ENCODE data around the gene ZNF398. TPM values are rescaled to one million over a fixed set of nuclear protein-coding genes. Genes with fewer than 3 reads are reported as not detected.
A peak's percentile ranks its signal among the peaks of the same experiment; 100 is the strongest.

The ZNF398 gene
- total and polyA plus RNA-seq, 2 of the 13 experiments (the other 11 are each of a cell fraction or from before 2014, with no cell fraction given), result 3.0 to 8.9 TPM

GRCh38 chr7:149147752-149148653, 750 bp downstream of the ZNF398 start (continued):
- TF ChIP-seq PREB (CRISPR knock-in tag; IDR thresholded peaks at IDR 0.05), result no peak
- TF ChIP-seq, protein P1, sequence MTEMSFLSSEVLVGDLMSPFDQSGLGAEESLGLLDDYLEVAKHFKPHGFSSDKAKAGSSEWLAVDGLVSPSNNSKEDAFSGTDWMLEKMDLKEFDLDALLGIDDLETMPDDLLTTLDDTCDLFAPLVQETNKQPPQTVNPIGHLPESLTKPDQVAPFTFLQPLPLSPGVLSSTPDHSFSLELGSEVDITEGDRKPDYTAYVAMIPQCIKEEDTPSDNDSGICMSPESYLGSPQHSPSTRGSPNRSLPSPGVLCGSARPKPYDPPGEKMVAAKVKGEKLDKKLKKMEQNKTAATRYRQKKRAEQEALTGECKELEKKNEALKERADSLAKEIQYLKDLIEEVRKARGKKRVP (CRISPR knock-in tag; IDR thresholded peaks at IDR 0.05), result no peak
- no peak for TF ChIP-seq ZMYM4 (CRISPR knock-in tag; IDR thresholded peaks at IDR 0.05)
- TF ChIP-seq NR2C2 (CRISPR knock-in tag; IDR thresholded peaks at IDR 0.05; ENCODE audit: borderline replicate concordance), result no peak
- no peak for TF ChIP-seq FOSL2 (CRISPR knock-in tag; IDR thresholded peaks at IDR 0.05)
- TF ChIP-seq ZNF367 (CRISPR knock-in tag; IDR thresholded peaks at IDR 0.05; ENCODE audit: borderline replicate concordance), result peak; percentile 43; the same call in 1 of the 2 replicates
- no peak; the same call in 1 of the 2 replicates for TF ChIP-seq KDM5A (IDR thresholded peaks at IDR 0.05; ENCODE audit: borderline replicate concordance, low read length)
- TF ChIP-seq PAWR (CRISPR knock-in tag; IDR thresholded peaks at IDR 0.05; ENCODE audit: borderline replicate concordance), result no peak; the same call in 1 of the 2 replicates
- TF ChIP-seq HOXA9 (CRISPR knock-in tag; IDR thresholded peaks at IDR 0.05; ENCODE audit: borderline replicate concordance), result peak; percentile 35; the same call in 1 of the 2 replicates
- TF ChIP-seq FOXK1 (CRISPR knock-in tag; IDR thresholded peaks at IDR 0.05; ENCODE audit: borderline replicate concordance, low read depth), result no peak
- no peak for TF ChIP-seq MAF1 (CRISPR knock-in tag; IDR thresholded peaks at IDR 0.05; ENCODE audit: borderline replicate concordance)
- TF ChIP-seq ZFP82 (CRISPR knock-in tag; IDR thresholded peaks at IDR 0.05; ENCODE audit: borderline replicate concordance), result no peak
- peak; percentile 33; the same call in 1 of the 2 replicates for TF ChIP-seq MYPOP (CRISPR knock-in tag; IDR thresholded peaks at IDR 0.05)
- TF ChIP-seq HMGXB4 (CRISPR knock-in tag; IDR thresholded peaks at IDR 0.05; ENCODE audit: borderline replicate concordance in 1 of 2, low read depth in 1 of 2), result peak; percentile 38 to 54; a peak in 2 of 4 replicates
- TF ChIP-seq ZNF772 (CRISPR knock-in tag; IDR thresholded peaks at IDR 0.05), result no peak
- peak; percentile 2; the same call in 1 of the 2 replicates for TF ChIP-seq NRL (CRISPR knock-in tag; IDR thresholded peaks at IDR 0.05; ENCODE audit: borderline replicate concordance)
- TF ChIP-seq, protein P2, sequence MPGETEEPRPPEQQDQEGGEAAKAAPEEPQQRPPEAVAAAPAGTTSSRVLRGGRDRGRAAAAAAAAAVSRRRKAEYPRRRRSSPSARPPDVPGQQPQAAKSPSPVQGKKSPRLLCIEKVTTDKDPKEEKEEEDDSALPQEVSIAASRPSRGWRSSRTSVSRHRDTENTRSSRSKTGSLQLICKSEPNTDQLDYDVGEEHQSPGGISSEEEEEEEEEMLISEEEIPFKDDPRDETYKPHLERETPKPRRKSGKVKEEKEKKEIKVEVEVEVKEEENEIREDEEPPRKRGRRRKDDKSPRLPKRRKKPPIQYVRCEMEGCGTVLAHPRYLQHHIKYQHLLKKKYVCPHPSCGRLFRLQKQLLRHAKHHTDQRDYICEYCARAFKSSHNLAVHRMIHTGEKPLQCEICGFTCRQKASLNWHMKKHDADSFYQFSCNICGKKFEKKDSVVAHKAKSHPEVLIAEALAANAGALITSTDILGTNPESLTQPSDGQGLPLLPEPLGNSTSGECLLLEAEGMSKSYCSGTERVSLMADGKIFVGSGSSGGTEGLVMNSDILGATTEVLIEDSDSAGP (CRISPR knock-in tag; IDR thresholded peaks at IDR 0.05; ENCODE audit: borderline replicate concordance), result peak; percentile 61; the same call in 1 of the 2 replicates
- TF ChIP-seq ZNF251 (CRISPR knock-in tag; IDR thresholded peaks at IDR 0.05), result no peak
- TF ChIP-seq ZNF143 (CRISPR knock-in tag; IDR thresholded peaks at IDR 0.05), result no peak
- 0 out of 2 replicates have a peak, but pooled peaks have one; percentile 5 for TF ChIP-seq TSC22D2 (CRISPR knock-in tag; IDR thresholded peaks at IDR 0.05; ENCODE audit: borderline replicate concordance)
